NOMO-1 treated with DMSO at 0.1 percent for 48 hours (cell line): ENCODE results near the gene ZNF385C.

Source experiments
- DNase-seq: peaks from one replicate; lab custom pipeline; 2025; ENCODE audit not compliant: unreplicated experiment; lab: John Stamatoyannopoulos, UW

Gene ZNF385C

GRCh38 chr17:41996855-41997164, 101.5 kb downstream of the ZNF385C start:
- DNase-seq = no peak

- no peak for DNase-seq
Measured at GRCh38 chr17:41992576-41992975, 105.7 kb downstream of the ZNF385C start.

- no peak for DNase-seq
Measured at GRCh38 chr17:41989702-41990419, 108.4 kb downstream of the ZNF385C start.

- no peak for DNase-seq
Measured at GRCh38 chr17:41988418-41988817, 109.9 kb downstream of the ZNF385C start.

- no peak for DNase-seq
Measured at GRCh38 chr17:41987642-41988041, 110.6 kb downstream of the ZNF385C start.

GRCh38 chr17:41986634-41987033, 111.6 kb downstream of the ZNF385C start:
- no peak for DNase-seq

- DNase-seq = no peak
Measured at GRCh38 chr17:41985919-41986318, 112.4 kb downstream of the ZNF385C start.

GRCh38 chr17:41984454-41984853, 113.8 kb downstream of the ZNF385C start:
- DNase-seq = no peak

- DNase-seq = no peak
Measured at GRCh38 chr17:41982026-41982760, 116.1 kb downstream of the ZNF385C start.

- DNase-seq = no peak
Measured at GRCh38 chr17:41977991-41978390, 120.3 kb downstream of the ZNF385C start.

GRCh38 chr17:41976142-41976768, 122.0 kb downstream of the ZNF385C start:
- no peak for DNase-seq
